ENCODE measurements around the gene PIK3R2.

DNA sequence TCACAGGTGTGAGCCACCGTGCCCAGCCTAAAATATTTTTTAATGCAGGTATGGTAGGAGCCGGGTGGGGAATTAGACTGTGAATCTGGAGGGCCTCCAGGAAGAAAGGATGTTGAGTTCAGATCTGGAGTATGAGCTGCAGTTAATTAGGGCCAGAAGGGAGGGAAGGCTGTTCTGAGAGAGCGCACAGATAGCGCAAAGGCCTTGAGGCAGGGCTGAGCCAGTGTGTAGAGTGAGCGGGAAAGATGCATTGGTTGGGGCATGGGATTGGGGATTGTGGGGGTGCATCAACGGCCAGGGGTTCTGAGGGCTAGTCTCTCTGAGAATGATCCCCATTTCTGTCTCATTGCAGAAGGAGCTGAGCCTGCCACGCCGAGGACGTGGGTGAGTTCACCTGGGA lies 45.7 kb upstream of the PIK3R2 start:
- TF ChIP-seq POLR2A (IDR thresholded peaks at IDR 0.05), result no peak
- TF ChIP-seq, protein P1, sequence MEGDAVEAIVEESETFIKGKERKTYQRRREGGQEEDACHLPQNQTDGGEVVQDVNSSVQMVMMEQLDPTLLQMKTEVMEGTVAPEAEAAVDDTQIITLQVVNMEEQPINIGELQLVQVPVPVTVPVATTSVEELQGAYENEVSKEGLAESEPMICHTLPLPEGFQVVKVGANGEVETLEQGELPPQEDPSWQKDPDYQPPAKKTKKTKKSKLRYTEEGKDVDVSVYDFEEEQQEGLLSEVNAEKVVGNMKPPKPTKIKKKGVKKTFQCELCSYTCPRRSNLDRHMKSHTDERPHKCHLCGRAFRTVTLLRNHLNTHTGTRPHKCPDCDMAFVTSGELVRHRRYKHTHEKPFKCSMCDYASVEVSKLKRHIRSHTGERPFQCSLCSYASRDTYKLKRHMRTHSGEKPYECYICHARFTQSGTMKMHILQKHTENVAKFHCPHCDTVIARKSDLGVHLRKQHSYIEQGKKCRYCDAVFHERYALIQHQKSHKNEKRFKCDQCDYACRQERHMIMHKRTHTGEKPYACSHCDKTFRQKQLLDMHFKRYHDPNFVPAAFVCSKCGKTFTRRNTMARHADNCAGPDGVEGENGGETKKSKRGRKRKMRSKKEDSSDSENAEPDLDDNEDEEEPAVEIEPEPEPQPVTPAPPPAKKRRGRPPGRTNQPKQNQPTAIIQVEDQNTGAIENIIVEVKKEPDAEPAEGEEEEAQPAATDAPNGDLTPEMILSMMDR (IDR thresholded peaks at IDR 0.05), result no peak

Measured in Peyer's patch (tissue), 4 donors.